Amniotic epithelial cell (primary cell): ENCODE results near the gene TBC1D22A.
"Not testable (repeated sequence)": the region's sequence is repeated elsewhere in the genome, so short reads cannot be mapped to it uniquely, and the experiment has no call there.

ENCODE experiments used
- DNase-seq: peaks from one replicate; pipeline ENCODE4 v3.0.0-alpha.2; 2010; ENCODE audit warnings: low read depth

TBC1D22A gene

GRCh38 chr22:47169801-47170140 lies 407.3 kb downstream of the TBC1D22A start:
- no peak for DNase-seq

GRCh38 chr22:47170511-47171440 lies 408.3 kb downstream of the TBC1D22A start:
- DNase-seq: not testable (repeated sequence)

DNA sequence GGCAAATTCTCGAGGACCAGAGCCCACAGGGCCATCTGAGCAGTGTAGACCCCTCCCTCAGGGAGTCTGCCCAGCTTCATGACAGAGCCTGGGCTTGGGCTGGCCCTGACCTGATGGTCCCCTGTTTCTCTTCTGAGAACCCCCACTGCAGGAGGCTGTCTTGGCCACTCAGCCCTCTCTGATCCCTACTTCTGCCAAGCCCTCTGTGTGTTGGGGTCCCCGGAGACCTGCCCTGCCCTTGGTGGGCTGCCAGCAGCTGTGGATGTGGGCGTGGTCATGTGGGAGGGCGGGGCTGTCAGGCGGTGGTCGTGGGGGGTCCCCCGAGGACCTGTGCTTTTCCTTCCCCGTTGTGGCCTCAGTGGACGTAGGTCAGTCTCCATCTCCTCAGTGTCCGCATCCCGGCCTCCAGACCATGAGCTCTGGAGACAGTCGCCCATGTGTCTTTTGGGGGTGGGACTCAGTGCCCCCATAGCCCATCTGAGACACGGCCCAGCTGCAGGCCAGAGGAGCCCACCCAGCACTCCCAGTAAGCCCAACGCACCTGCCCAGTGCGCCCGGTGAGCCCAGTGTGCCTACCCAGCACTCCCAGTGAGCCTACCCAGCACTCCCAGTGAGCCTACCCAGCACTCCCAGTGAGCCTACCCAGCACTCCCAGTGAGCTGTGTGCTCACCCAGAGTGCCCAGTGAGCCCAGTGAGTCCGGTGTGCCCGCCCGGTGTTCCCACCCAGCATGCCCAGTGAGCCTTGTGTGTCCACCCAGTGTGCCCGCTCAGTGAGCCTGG lies 409.2 kb downstream of the TBC1D22A start:
- DNase-seq: no peak

GRCh38 chr22:47172771-47173534 lies 410.5 kb downstream of the TBC1D22A start:
- no peak for DNase-seq

GRCh38 chr22:47173535-47174021 lies 411.1 kb downstream of the TBC1D22A start:
- no peak for DNase-seq

DNA sequence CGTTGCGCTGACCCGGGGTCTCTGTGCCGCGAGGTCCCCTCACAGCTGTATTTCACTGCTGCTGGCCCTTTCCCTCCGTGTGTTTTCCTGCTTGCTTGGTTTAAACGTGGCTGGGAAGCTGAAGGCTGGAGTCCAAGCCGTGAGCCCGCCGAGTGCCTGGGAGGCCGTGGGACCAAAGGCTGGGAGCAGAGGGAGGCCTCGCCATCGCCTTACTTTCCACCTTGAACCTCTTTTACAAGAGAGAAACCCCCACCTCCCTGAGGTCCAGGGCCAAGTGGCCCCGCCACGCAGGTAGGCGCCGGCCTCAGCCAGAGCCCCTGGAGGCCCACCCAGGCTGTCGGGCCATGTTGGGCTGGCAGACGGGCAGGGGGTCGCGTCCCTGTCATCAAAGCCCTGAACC lies 411.6 kb downstream of the TBC1D22A start:
- no peak for DNase-seq

DNA sequence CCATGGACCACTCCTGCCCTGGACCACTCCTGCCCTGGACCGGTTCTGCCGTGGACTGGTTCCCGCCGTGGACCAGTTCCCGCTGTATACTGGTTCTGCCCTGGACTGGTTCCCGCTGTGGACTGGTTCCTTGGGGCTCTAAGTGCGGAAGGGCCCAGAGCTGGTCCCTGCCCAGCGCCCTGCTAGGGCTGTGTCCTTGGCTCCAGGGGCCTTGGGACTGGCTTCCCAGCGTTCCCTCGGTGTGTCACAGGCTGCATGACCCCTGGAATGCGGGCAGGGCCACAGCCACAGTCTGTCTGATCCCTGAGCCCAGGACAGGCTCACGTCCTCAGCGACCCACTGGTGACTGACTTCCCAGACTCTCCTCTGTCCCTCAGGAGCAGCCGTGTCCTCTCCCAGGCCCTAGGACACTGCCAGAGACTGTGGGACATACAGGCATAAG lies 412.2 kb downstream of the TBC1D22A start:
- no peak for DNase-seq

DNA sequence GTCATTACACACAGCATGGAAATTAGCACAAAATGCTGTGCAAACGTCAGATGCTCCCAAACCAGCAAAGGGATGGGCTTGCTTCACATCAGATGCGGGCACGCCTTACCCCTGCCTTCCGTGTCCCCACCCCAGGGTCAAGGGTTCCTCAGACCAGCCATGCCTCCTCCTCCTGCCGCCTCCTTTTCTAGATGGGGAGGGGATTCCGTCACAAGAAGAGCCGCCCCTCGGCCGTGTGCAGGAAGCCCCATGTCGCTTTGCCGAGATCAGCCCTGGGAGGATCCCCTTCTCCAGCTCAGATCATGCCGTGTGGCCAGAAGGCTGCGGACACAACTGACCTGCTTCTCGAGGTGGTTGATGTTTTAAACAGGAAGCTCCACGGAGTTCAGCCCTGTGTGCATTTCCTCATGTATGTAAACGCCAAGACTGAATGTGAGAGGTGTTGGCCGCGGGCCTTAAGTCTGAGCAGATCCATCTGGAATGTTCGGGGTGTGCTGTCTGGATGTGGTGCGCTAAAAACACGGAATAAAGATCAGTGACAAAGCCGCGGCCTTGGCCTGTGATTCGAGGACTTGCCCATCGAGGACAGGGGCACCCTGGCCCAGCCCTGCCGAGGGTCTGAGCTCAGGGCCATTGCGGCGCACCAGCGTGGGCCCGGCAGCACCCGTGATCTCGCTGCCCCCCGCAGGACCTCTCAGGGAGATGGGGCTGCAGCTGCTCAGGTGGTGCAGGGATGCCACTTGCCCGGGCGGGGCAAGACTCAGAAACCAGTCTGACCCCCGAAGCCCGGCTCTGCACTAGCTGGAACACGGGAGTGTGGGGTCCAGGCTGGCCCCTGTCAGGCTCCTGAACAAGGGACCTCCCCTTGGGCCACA lies 412.9 kb downstream of the TBC1D22A start:
- DNase-seq: no peak

- no peak for DNase-seq
These were observed 413.6 kb downstream of the TBC1D22A start for GRCh38 chr22:47176026-47176389.

DNA sequence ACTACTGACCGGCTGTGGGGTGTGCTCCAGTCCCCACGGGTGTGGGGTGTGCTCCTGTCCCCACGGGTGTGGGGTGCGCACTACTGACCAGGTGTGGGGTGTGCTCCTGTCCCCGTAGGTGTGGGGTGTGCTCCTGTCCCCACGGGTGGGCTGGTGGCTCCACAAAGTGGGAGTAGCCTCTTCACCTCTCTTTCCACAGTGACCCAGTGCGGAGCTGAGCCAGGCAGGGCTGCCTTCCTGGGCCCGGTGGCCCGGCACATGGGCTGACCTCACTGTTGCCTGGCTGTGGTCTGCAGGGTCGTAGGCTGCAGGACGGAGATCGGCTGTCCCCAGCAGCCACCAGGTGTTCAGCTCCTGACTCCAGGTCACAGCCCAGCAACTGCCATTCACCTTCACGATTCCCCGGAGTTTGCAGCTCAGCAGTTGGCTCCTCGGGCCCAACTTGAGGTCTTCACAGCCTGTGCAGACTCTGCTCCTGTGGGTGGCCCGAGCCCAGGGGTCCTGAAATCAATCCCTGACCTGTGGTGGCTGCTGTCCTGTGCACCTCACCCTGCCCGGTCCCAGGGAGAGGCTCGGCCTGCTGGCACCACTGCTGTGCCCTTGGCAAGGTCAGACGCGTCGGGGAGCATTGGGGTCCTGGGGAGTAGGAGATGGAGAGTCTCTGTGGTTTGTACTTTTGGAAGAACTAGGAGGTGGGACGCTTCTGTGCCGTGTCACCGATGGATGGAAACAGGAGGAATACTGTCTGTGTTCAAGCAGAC lies 414.3 kb downstream of the TBC1D22A start:
- DNase-seq: no peak

DNA sequence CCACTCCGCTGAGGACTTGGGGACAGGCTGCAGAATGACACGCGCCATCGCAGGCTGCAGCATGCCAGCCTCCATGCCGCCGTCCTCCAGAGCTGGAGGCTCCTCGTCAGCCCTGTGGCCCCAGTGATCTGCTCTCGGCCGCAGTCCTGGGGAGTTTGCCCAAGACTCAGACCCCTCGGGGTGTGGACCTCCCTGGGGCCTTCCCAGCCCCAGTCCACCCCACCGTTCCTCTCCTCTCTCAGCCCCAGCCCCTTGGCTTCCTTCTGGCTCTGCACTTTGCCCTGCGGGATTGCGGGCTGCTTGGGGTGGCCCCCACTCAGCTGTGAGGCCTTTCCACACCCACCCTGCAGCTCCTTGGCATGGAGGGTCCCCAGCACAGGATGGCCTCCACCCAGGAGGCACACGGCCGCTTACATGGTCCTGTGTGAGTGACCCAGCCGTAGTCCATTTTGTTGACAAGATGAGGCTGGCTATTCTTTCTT lies 414.9 kb downstream of the TBC1D22A start:
- no peak for DNase-seq

- DNase-seq: no peak
These were observed 415.9 kb downstream of the TBC1D22A start for GRCh38 chr22:47178339-47178738.

GRCh38 chr22:47180796-47181195 lies 418.3 kb downstream of the TBC1D22A start:
- no peak for DNase-seq

- DNase-seq: no peak
These were observed 424.9 kb downstream of the TBC1D22A start for GRCh38 chr22:47187176-47187957.

DNA sequence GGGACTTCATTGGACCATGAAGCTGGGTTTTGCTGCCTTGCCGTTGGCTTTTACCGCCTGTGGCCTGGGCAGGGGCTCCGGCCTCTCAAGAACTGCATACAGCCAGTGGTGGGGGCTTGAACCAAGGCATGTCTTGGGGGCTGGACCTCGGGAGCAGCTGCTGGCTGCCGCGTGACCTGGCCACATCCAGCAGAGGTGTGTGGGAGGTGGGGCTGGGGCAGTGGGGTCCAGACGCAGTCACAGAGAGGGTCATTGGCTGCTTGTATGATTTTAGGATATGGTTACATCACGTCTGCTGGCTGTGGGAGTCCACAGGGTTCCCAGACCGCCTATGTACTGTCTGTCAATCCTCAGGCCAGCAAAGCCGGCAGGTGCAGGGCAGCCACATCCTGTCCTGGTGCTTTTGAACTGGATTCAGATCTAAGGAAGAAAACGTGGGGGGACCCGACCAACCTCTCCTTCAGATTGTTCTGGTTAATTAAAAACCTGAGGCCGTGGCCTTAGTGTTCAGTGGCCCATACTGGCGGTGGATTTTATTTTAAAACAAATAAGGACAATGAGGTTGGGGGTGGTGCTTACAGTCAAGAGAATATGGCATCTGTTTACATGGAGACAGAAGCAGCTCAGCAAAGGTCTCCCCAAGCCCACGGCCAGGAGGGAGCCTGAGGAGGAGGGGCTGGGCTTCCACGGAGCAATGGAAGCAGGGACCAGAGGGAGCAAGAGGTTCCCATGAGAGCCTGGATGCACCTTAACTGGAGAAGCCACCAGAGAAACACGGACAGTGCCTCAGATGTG lies 426.0 kb downstream of the TBC1D22A start:
- no peak for DNase-seq

DNA sequence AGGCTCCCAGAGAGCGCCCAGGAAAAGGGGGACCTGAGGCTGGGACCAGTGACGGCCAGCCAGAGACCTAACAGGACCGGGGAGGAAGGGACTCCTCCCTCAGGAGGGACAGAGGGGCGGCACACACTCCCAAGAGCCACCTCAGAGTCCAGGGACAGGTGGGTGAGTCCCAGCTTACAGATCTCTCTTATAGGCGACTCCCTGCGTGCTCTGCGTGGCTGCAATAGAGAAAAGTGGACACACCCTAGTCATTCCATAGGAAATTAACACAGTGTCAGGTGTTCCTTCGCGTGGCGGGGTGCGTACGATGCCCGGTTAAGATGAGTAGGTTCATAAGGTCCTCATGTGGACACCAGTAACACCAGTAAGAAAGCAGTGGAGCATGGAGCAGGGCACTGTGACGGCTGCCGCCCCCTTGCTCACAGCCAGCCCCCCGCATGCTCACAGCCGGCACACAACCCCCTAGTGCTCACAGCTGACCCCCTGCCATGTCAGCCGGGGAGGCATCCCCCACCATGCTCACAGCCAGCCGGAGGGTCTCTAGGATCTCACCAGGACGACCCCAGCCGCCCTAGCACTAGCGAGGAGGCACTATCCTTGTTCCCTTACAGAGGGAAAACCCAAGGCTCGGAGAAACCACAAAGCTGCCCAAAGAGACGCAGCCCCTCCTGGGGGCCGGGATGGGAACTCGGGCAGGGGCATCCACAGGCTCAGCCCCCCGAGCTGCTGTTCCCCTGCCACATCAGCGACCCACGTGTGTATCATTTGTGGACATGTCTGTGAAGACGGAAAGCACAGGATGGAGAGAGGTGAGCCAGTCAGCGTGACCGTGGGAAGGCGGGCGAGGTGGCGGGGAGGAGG lies 426.8 kb downstream of the TBC1D22A start:
- no peak for DNase-seq

- no peak for DNase-seq
These were observed 428.0 kb downstream of the TBC1D22A start for GRCh38 chr22:47190276-47190956.
